Endothelial cell of umbilical vein (primary cell): Measurements from ENCODE around the gene CNTD1. TPM values are rescaled to one million over a fixed set of nuclear protein-coding genes. Genes with fewer than 3 reads are reported as not detected.

ENCODE experiments used
- BruUV-seq: library from RNA; stranded (reverse); fragments of 400-500 nt; replicated peaks from 2 replicates; lab custom pipeline; 2021; lab: Mats Ljungman, UMichigan
- CTCF ChIA-PET: fragments of 300-600, 350-600 bp; sonication (Branson Sonifier 250); formaldehyde crosslinking; loops from one replicate; lab custom pipeline; 2021; ENCODE audit warnings: antibody characterized with exemption, inconsistent platforms; lab: Charles Lee
- POLR2A ChIA-PET: fragments of 300-600, 350-600 bp; sonication (Branson Sonifier 250); formaldehyde crosslinking; loops from one replicate; lab custom pipeline; 2021; ENCODE audit warnings: antibody characterized with exemption, inconsistent platforms; lab: Charles Lee
- DNase-seq: peaks from one replicate; pipeline ENCODE4 v3.0.0-alpha.2; 2011; ENCODE audit warnings: low read depth, low spot score
- FAIRE-seq: peaks from 2 replicates; lab custom pipeline; 2011; peaks lifted over from hg19 to GRCh38; lab: Jason Lieb, UNC
- H2AFZ ChIP-seq: 2 replicates; pipeline ENCODE4 v1.6.0; 2012; ENCODE audit warnings: low read depth, low read length, control low read depth, inconsistent platforms
- H3K27ac ChIP-seq: 2 replicates; pipeline ENCODE4 v1.5.1; 2011; ENCODE audit warnings: low read depth, mild to moderate bottlenecking, control low read depth, low read length, moderate library complexity; ENCODE audit not compliant: insufficient read depth
- H3K27me3 ChIP-seq, 2 experiments: 2 replicates each; pipeline versions ENCODE4 v1.6.0 to v1.6.1; 2011; ENCODE audit warnings: low read length in 2 of 2, mixed read lengths in 1 of 2; ENCODE audit not compliant: control insufficient read depth in 2 of 2, insufficient read depth in 2 of 2
- H3K36me3 ChIP-seq, 2 experiments: 2 replicates in 1 of 2; 3 replicates in 1 of 2; pipeline ENCODE4 v1.5.1; 2011; ENCODE audit warnings: low read length in 2 of 2, mild to moderate bottlenecking in 1 of 2, moderate library complexity in 1 of 2; ENCODE audit not compliant: control insufficient read depth in 2 of 2, insufficient read depth in 2 of 2; ENCODE audit errors: extremely low read depth in 1 of 2
- H3K4me1 ChIP-seq: 3 replicates; pipeline ENCODE4 v1.5.1; 2011; ENCODE audit warnings: mild to moderate bottlenecking, low read length; ENCODE audit not compliant: control insufficient read depth, insufficient read depth; ENCODE audit errors: extremely low read depth
- H3K4me2 ChIP-seq: 2 replicates; pipeline ENCODE4 v1.6.1; 2011; ENCODE audit warnings: low read length, control low read depth, mixed read lengths; ENCODE audit not compliant: insufficient read depth
- H3K4me3 ChIP-seq, 3 experiments: fragments of 200-600 bp in 1 of 3; sonication (generic), shearing (Covaris generic) in 1 of 3; replicated peaks in 1 of 3; 2 replicates each; pipeline ENCODE4 v1.5.1; 2011 to 2016; ENCODE audit warnings: control low read depth in 3 of 3, low read length in 3 of 3, mild to moderate bottlenecking in 2 of 3, inconsistent platforms in 1 of 3, low read depth in 1 of 3, moderate library complexity in 1 of 3; ENCODE audit not compliant: insufficient read depth in 1 of 3
- H3K79me2 ChIP-seq: 2 replicates; pipeline ENCODE4 v1.6.0; 2012; ENCODE audit warnings: low read length, inconsistent platforms; ENCODE audit not compliant: control insufficient read depth, insufficient read depth
- H3K9ac ChIP-seq: replicated peaks from 2 replicates; pipeline ENCODE3; 2011; ENCODE audit warnings: low read length, control low read depth; ENCODE audit not compliant: insufficient read depth; ENCODE audit errors: extremely low read depth
- H3K9me1 ChIP-seq: replicated peaks from 3 replicates; pipeline ENCODE4 v1.6.0; 2011; ENCODE audit warnings: mild to moderate bottlenecking, low read length; ENCODE audit not compliant: control insufficient read depth, insufficient read depth; ENCODE audit errors: extremely low read depth
- H3K9me3 ChIP-seq: replicated peaks from 2 replicates; pipeline ENCODE4 v1.5.1; 2012; ENCODE audit warnings: low read length, inconsistent platforms; ENCODE audit not compliant: control insufficient read depth, insufficient read depth
- H4K20me1 ChIP-seq: replicated peaks from 2 replicates; pipeline ENCODE3; 2011; ENCODE audit warnings: mild to moderate bottlenecking, low read length; ENCODE audit not compliant: control insufficient read depth, insufficient read depth; ENCODE audit errors: extremely low read depth
- EZH2 ChIP-seq: IDR thresholded peaks from 2 replicates; pipeline ENCODE4 v1.6.1; 2012; ENCODE audit warnings: borderline replicate concordance, low read depth, mild to moderate bottlenecking, moderate library complexity, low read length, inconsistent platforms; ENCODE audit not compliant: severe bottlenecking
- FOS ChIP-seq: IDR thresholded peaks from 2 replicates; pipeline ENCODE4 v1.6.1; 2011; ENCODE audit warnings: mild to moderate bottlenecking, low read length, moderate library complexity, borderline replicate concordance; ENCODE audit not compliant: insufficient read depth
- GATA2 ChIP-seq: IDR thresholded peaks from 2 replicates; pipeline ENCODE4 v1.7.0; 2011; ENCODE audit warnings: low read depth, mild to moderate bottlenecking, moderate library complexity, mixed read lengths, low read length; ENCODE audit not compliant: insufficient read length, insufficient read depth
- JUN ChIP-seq: IDR thresholded peaks from 2 replicates; pipeline ENCODE4 v1.6.1; 2011; ENCODE audit warnings: borderline replicate concordance, low read depth; ENCODE audit not compliant: insufficient read length, insufficient read depth
- MYC ChIP-seq: IDR thresholded peaks from one replicate; pipeline ENCODE4 v1.6.1; 2011; ENCODE audit warnings: mild to moderate bottlenecking, low read depth, low read length
- POLR2A ChIP-seq: IDR thresholded peaks from 2 replicates; pipeline ENCODE4 v1.6.1; 2012; ENCODE audit warnings: low read depth, mild to moderate bottlenecking, control low read depth, low read length
- POLR2AphosphoS5 ChIP-seq: IDR thresholded peaks from 2 replicates; pipeline ENCODE4 v1.6.1; 2012; ENCODE audit warnings: low read depth, mild to moderate bottlenecking, control low read depth, low read length, moderate library complexity; ENCODE audit not compliant: insufficient read depth
- dilution Hi-C: fragments of 300-500 bp; cut with MboI; formaldehyde crosslinking; loops from one replicate; pipeline ENCODE4 v1.15.0; 2019; ENCODE audit warnings: low sequenced_read_pairs; ENCODE audit not compliant: extremely low pct_ligation_motif_present
- intact Hi-C: fragments of 100-400 bp; cut with micrococcal nuclease; formaldehyde crosslinking; loops from one replicate; pipeline ENCODE4 v1.10.0; 2022
- polyA plus RNA-seq, 4 experiments: library from polyadenylated mRNA; depleted of rRNA in 3 of 4; stranded (reverse) in 3 of 4; unstranded in 1 of 4; fragments of >200 nt; gene quantifications; 2 replicates each; pipeline versions ENCODE4 v1.2.1 to v1.2.3, GENCODE V29; 2011 to 2012; ENCODE audit warnings: missing spikeins in 1 of 4
- total RNA-seq: library from RNA; stranded (reverse); gene quantifications from 2 replicates; pipeline ENCODE4 v1.2.3, GENCODE V29; 2021
- TF ChIP-seq, protein P1 (sequence below), 2 donors: IDR thresholded peaks; 1 replicate in 1 of 2; 2 replicates in 1 of 2; pipeline ENCODE4 v1.5.1; 2011; ENCODE audit warnings: low read length in 2 of 2, mild to moderate bottlenecking in 2 of 2, moderate library complexity in 2 of 2, control low read depth in 1 of 2, inconsistent platforms in 1 of 2, low read depth in 1 of 2; ENCODE audit not compliant: insufficient read depth in 1 of 2; ENCODE audit errors: extremely low read depth in 1 of 2
- TF ChIP-seq, protein P2 (sequence below): IDR thresholded peaks from 2 replicates; pipeline ENCODE4 v1.6.1; 2011; ENCODE audit not compliant: insufficient read depth, insufficient read length

CNTD1 gene
- total and polyA plus RNA-seq, 2 donors (not counting 3 experiments of a cell fraction or from before 2014, with no cell fraction given), result not detected

DNA sequence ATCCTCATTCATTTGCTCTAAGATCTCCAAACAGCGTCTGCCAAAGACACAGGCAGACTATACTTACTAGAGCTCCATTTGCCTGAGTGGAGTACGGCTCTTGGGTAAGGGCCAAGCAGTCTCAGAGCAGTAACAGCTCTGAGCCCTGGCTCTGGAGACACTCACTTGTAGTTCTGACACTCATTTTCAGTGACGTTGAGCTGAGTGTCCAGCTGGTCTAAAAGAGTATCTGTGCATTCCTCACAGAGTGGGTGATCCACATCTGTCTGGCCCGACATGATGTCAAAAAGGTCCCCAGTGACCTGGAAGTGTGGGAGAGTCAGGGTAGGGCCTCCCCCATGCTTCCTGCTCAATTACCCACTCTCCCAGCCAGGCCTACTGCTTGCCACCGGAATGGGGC, 19.7 kb downstream of the CNTD1 start:
- H3K4me2 ChIP-seq, result no peak overlapping the region
- ChIA-PET POLR2A (no interaction called here), CTCF (interaction anchor here (0.8 to 1.2 kb wide), 5 partner anchors 8 to 111 kb away, joined by 3 to 6 read pairs (median 3); partner anchors contain the start of gene PSME3)

DNA sequence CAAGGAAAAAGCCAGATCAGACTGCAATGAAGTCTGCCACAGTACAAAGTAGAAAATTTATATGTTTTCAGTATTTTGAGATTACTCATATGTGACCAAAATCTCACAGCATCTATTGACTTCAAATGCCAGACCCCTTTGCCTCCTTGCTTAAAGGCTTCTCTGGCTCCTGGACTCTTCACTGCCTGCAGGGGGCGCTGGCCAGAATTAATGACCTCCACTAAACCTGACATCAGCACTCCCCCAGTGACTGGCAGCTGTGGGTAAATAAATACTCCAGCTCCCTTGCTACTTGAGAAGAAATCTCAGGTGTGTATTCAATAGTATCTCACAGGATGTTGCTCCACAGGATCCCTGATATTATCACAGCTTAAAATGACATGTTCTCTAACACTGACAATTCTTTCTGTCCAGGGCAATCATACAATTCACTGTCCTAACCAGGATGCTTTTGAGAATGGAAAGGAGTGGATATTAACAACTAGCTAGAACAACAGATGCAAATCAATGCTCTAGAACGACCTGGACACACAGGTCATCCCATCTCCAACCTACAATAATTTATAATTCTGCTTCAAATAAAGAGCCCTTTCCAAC, 21.4 kb downstream of the CNTD1 start:
- intact Hi-C loops (loop anchor here (5.0 kb wide), 2 partner anchors 78 to 117 kb away; no protein-coding TSS in a partner anchor), dilution Hi-C loops (loop anchor here (10.0 kb wide), 1 partner anchor 215 kb away; the partner anchor contains the start of genes RETREG3 and TUBG1)
- ChIA-PET CTCF (interaction anchor here (0.6 to 2.4 kb wide), 17 partner anchors 9 to 245 kb away, joined by 3 to 10 read pairs (median 3); partner anchors contain the start of genes CNTD1 and COA3), POLR2A (no interaction called here)
- Histone ChIP-seq H3K9me1 (no peaks in the 10 kb centered on the region), H3K4me1 (peaks cover 14% of the 10 kb centered on the region), H2AFZ (no peak overlapping the region), H3K4me2 (no peak overlapping the region), H3K27me3 (no peaks in the 10 kb centered on the region), H3K9me3 (no peaks in the 10 kb centered on the region), H3K36me3 (peaks cover 13 to 21% of the 10 kb centered on the region in 2 experiments), H4K20me1 (no peaks in the 10 kb centered on the region), H3K27ac (no peak overlapping the region), H3K9ac (no peak overlapping the region), H3K79me2 (peaks cover 16% of the 10 kb centered on the region), H3K4me3 (no peak overlapping the region)
- peak; percentile 60 for DNase-seq
- TF ChIP-seq FOS, result no peak
- TF ChIP-seq, protein P1, sequence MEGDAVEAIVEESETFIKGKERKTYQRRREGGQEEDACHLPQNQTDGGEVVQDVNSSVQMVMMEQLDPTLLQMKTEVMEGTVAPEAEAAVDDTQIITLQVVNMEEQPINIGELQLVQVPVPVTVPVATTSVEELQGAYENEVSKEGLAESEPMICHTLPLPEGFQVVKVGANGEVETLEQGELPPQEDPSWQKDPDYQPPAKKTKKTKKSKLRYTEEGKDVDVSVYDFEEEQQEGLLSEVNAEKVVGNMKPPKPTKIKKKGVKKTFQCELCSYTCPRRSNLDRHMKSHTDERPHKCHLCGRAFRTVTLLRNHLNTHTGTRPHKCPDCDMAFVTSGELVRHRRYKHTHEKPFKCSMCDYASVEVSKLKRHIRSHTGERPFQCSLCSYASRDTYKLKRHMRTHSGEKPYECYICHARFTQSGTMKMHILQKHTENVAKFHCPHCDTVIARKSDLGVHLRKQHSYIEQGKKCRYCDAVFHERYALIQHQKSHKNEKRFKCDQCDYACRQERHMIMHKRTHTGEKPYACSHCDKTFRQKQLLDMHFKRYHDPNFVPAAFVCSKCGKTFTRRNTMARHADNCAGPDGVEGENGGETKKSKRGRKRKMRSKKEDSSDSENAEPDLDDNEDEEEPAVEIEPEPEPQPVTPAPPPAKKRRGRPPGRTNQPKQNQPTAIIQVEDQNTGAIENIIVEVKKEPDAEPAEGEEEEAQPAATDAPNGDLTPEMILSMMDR (IDR thresholded peaks at IDR 0.05; ENCODE audit: extremely low read depth in 1 of 2, insufficient read depth in 1 of 2, low read depth in 1 of 2, low read length in 2 of 2), result peak; percentile 81 to 90
- TF ChIP-seq EZH2, result no peak
- TF ChIP-seq JUN, result no peak
- TF ChIP-seq MYC, result no peak
- TF ChIP-seq POLR2AphosphoS5, result no peak
- TF ChIP-seq, protein P2, sequence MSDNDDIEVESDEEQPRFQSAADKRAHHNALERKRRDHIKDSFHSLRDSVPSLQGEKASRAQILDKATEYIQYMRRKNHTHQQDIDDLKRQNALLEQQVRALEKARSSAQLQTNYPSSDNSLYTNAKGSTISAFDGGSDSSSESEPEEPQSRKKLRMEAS, result no peak
- TF ChIP-seq GATA2, result no peak
- peak; percentile 52 for FAIRE-seq
- no TSS peak for BruUV-seq

More for the DNA sequence above, 19.7 kb downstream of the CNTD1 start:
- no TSS peak for BruUV-seq
- TF ChIP-seq, protein P2, result no peak
- no peak for TF ChIP-seq MYC
- TF ChIP-seq FOS, result no peak
- no peak for TF ChIP-seq EZH2
- no peak for TF ChIP-seq GATA2
- no peak for TF ChIP-seq POLR2A
- no peak for TF ChIP-seq JUN
- Histone ChIP-seq H3K79me2 (peaks cover 11% of the 10 kb centered on the region), H4K20me1 (no peaks in the 10 kb centered on the region), H3K9ac (no peak overlapping the region), H3K4me1 (peaks cover 22% of the 10 kb centered on the region), H3K9me1 (no peaks in the 10 kb centered on the region), H3K4me3 (no peak overlapping the region), H3K27me3 (no peaks in the 10 kb centered on the region), H3K27ac (no peak overlapping the region), H3K36me3 (peaks cover 19 to 21% of the 10 kb centered on the region in 2 experiments), H2AFZ (no peak overlapping the region), H3K9me3 (no peaks in the 10 kb centered on the region)
- intact Hi-C loops (no loop called here), dilution Hi-C loops (loop anchor here (10.0 kb wide), 1 partner anchor 214 kb away; the partner anchor contains the start of genes RETREG3 and TUBG1)
- DNase-seq (no peak), FAIRE-seq (no peak)
